Peyer's patch (tissue), 4 donors: Measurements from ENCODE around the gene TBX3. TPM values are rescaled to one million over a fixed set of nuclear protein-coding genes. Genes with fewer than 3 reads are reported as not detected.

Experiments used
- DNase-seq, 3 donors: peaks; one replicate each; pipeline ENCODE4 v3.0.0-alpha.2; 2017 to 2019
- H3K27ac ChIP-seq, 4 donors: fragments of 200-600 bp; sonication (generic); one replicate each; pipeline ENCODE4 v1.5.1; 2016 to 2019
- H3K27me3 ChIP-seq, 2 donors: fragments of 200-600 bp; sonication (generic); one replicate each; pipeline ENCODE4 v1.5.1; 2019
- H3K36me3 ChIP-seq, 3 donors: fragments of 200-600 bp; sonication (generic); one replicate each; pipeline ENCODE4 v1.5.1; 2016 to 2019
- H3K4me1 ChIP-seq, 4 donors: fragments of 200-600 bp; sonication (generic); one replicate each; pipeline ENCODE4 v1.5.1; 2016 to 2019
- H3K4me3 ChIP-seq, 4 donors: fragments of 200-600 bp; sonication (generic); 1 replicate in 3 of 4; 2 replicates in 1 of 4; pipeline ENCODE4 v1.5.1; 2016 to 2019; ENCODE audit warnings: mild to moderate bottlenecking in 1 of 4
- H3K9me3 ChIP-seq, 4 donors: fragments of 200-600 bp; sonication (generic); one replicate each; pipeline ENCODE4 v1.5.1; 2016 to 2019; ENCODE audit warnings: mild to moderate bottlenecking in 1 of 4
- POLR2A ChIP-seq, 2 donors: fragments of 450-650 bp; IDR thresholded peaks; one replicate each; pipeline ENCODE4 v1.5.1; 2017; ENCODE audit warnings: antibody characterized with exemption in 2 of 2, mild to moderate bottlenecking in 2 of 2, moderate library complexity in 2 of 2
- total RNA-seq, 4 donors: library from RNA; depleted of rRNA; stranded (reverse); fragments of >200 nt; gene quantifications; one replicate each; pipeline ENCODE4 v1.1.0, GENCODE V29; 2016
- TF ChIP-seq, protein P1 (sequence below), 6 experiments: fragments of 450-650 bp in 4 of 6; fragments of 200-600 bp in 2 of 6; sonication (generic) in 1 of 6; IDR thresholded peaks; one replicate each; pipeline ENCODE4 v1.5.1; 2017 to 2019; ENCODE audit warnings: antibody characterized with exemption in 6 of 6, mild to moderate bottlenecking in 3 of 6, moderate library complexity in 1 of 6

The TBX3 gene
- total RNA-seq, 4 donors from 2014 or later, result 50.3 to 90.0 (median 80.2) TPM

DNA sequence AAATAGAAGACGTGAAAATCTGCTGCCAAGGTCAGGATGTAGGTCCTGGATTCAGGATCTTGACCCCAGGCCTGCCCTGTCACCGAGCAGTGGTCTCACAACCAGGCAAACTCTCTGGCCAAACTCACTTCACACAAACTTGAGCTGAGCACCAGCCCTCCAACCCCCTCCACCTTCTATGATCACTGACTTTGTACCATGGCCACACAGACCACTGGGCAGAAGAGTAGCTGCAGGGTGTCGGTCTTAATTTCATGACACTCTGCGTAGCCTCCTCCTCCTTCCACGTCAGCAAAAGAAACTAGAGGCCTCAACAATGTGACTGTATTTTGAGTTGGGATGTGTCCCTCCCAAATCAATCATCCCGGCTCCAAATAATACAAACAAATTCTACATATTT is 7.2 kb upstream of the TBX3 start:
- H3K36me3 ChIP-seq, result no peaks in the 10 kb centered on the region
- no peak overlapping the region for H3K27ac ChIP-seq
- no peak overlapping the region for H3K4me3 ChIP-seq
- peaks cover 0 to 12% (median 0%) of the 10 kb centered on the region in 4 donors for H3K4me1 ChIP-seq
- no peak for TF ChIP-seq POLR2A (IDR thresholded peaks at IDR 0.05)
- TF ChIP-seq, protein P1, sequence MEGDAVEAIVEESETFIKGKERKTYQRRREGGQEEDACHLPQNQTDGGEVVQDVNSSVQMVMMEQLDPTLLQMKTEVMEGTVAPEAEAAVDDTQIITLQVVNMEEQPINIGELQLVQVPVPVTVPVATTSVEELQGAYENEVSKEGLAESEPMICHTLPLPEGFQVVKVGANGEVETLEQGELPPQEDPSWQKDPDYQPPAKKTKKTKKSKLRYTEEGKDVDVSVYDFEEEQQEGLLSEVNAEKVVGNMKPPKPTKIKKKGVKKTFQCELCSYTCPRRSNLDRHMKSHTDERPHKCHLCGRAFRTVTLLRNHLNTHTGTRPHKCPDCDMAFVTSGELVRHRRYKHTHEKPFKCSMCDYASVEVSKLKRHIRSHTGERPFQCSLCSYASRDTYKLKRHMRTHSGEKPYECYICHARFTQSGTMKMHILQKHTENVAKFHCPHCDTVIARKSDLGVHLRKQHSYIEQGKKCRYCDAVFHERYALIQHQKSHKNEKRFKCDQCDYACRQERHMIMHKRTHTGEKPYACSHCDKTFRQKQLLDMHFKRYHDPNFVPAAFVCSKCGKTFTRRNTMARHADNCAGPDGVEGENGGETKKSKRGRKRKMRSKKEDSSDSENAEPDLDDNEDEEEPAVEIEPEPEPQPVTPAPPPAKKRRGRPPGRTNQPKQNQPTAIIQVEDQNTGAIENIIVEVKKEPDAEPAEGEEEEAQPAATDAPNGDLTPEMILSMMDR (IDR thresholded peaks at IDR 0.05), result no peak
- H3K27me3 ChIP-seq, result peaks cover 0 to 6% of the 10 kb centered on the region in 2 donors
- H3K9me3 ChIP-seq, result no peaks in the 10 kb centered on the region
- no peak for DNase-seq

DNA sequence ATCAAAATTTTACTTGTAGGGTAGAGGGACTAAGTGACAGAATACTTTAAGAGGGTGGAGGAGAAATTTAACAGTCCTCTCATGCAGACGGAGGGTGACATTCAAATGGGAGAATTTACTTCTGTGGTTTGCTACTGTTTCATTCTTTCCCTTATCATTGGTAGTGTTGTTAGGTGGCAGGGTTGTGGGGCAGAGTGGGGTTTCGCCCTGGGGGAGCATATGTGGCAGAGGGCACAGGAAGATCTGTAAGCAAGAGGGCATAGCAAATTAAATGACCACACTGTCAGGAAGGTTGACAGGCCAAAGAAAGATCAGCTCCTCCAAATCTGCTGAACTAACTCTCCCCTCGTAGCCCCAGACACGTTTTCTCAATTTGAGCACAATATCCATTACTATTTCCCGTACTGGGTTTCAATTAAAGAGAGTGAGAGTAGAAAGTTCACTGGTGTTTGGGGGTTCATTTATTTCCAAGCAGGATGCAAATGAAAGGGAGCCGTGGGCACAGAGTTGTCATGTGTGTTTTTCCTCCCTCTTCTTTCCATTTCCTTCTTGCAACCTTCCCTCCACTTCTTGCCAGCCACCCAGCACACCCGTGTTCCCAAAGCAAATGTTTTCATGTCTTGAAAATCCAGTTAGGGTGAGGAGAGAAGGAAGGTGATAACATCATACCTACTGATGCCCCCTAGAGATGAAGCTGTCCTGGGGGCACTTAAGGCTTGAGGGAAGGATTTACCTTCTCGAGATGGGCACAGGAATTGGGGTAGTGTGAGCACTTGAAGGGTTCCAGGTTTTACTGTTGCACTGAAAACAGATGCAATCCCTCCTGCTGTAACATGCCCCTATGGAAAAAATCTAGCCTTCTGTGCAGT is 6.5 kb upstream of the TBX3 start:
- Histone ChIP-seq H3K27me3 (peaks cover 0 to 6% of the 10 kb centered on the region in 2 donors), H3K36me3 (no peaks in the 10 kb centered on the region), H3K4me3 (no peak overlapping the region), H3K9me3 (no peaks in the 10 kb centered on the region), H3K27ac (no peak overlapping the region), H3K4me1 (peaks cover 0 to 15% (median 0%) of the 10 kb centered on the region in 4 donors)
- no peak for DNase-seq
- TF ChIP-seq POLR2A (IDR thresholded peaks at IDR 0.05), result no peak
- TF ChIP-seq, protein P1 (IDR thresholded peaks at IDR 0.05), result no peak

DNA sequence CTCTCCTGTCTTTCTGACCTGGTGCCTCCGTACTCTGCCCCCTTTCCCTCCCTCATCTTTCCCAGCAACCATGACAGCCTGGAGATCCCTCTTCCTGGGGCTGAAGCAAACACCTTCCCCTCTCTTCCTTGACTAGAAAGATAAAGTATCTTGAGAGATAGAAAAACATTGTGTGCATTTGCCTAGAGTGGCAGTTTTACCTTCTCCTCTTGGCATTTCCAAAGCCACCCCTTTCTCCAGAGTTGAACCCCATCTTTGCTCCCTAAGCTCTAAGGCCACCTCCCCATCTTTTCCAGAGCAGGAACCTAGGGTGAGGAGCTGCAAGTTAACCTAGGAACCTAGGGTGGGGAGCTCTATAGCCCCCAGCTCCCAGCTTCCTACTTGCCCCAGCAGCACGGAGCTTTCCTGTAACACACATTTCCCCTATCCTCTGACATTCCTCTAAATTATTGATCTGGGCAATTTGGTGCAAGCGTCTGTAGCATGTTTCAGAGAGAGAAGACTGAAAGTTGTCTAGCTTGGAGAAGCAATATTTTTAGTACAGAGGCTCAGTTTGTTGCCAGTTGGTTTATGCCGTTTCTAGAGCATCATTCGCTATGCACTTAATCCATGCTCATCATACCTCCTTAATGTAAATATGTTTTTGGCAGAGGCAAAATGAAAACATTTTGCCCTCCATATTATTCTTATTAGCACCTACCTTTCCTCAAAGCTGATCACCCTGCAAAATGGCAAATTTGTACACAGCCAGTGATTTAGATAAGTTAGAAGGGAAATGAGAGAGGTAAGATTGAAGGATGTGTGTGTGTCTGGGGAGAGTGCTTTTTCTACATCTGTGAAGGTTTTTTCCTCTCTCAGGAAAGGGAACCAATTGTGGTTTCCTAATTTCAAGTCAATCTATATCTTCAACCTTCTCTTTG is 5.4 kb upstream of the TBX3 start:
- H3K27me3 ChIP-seq, result peaks cover 0 to 6% of the 10 kb centered on the region in 2 donors
- H3K36me3 ChIP-seq, result no peaks in the 10 kb centered on the region
- no peak overlapping the region for H3K4me3 ChIP-seq
- no peaks in the 10 kb centered on the region for H3K9me3 ChIP-seq
- TF ChIP-seq, protein P1 (IDR thresholded peaks at IDR 0.05), result no peak
- TF ChIP-seq POLR2A (IDR thresholded peaks at IDR 0.05), result no peak
- H3K4me1 ChIP-seq, result peaks cover 0 to 22% (median 1%) of the 10 kb centered on the region in 4 donors
- H3K27ac ChIP-seq, result no peak overlapping the region
- DNase-seq, result no peak

DNA sequence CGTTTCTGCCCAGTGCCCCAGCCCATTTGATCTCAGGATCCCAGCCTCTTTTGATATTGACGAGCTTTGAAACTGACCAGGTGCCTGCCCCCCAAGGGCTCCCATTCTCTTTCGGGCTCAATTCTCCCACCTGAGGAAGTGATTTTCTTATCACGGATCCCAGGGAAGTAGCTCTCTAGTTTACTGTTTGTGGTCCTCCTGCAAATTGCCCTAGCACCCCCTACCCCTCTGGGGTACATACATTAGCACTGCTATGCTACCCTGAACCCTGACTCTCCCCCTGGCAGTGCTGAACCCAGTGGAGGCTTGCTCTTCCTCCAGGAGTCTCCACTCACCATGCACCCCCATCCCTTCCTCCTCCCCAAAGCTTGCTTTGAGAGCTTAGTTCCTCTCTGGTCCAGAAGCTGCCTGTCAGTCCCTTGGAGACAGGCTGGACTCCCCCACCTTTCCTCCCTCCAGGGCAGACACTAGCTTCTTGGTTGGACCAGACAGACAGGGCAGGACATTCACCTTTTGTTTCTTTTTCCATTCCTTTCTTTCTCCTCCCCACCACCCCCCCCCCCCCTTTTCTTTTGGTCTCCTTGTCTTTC is 4.4 kb upstream of the TBX3 start:
- Histone ChIP-seq H3K27me3 (peaks cover 0 to 6% of the 10 kb centered on the region in 2 donors), H3K4me1 (peaks cover 0 to 22% (median 1%) of the 10 kb centered on the region in 4 donors), H3K36me3 (no peaks in the 10 kb centered on the region), H3K9me3 (no peaks in the 10 kb centered on the region), H3K4me3 (no peak overlapping the region), H3K27ac (no peak overlapping the region)
- no peak for TF ChIP-seq POLR2A (IDR thresholded peaks at IDR 0.05)
- TF ChIP-seq, protein P1 (IDR thresholded peaks at IDR 0.05), result no peak
- no peak for DNase-seq

DNA sequence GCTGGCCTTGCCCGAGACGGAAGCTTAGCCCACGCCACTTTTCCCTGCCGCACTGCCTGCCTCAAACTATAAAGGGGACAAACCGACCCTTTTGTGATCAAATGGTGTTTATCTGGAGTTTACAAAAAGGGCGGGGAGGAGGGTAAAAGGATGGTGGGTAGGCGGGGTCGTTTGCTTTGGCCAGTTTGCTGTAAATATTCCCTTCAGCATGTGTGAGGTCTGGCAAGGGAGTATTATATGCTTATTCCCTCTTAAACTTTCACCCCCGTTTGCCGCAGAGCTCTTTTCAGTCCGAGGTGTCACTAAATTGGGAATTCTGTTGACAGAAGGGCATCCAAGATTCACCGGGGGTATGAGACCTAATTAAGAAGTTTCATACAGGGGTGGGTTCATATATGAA is 3.8 kb upstream of the TBX3 start:
- no peak overlapping the region for H3K27ac ChIP-seq
- peaks cover 0 to 18% (median 1%) of the 10 kb centered on the region in 4 donors for H3K4me1 ChIP-seq
- H3K4me3 ChIP-seq, result no peak overlapping the region
- H3K9me3 ChIP-seq, result peaks cover 0 to 3% (median 0%) of the 10 kb centered on the region in 4 donors
- TF ChIP-seq, protein P1 (IDR thresholded peaks at IDR 0.05), result no peak
- no peak for DNase-seq
- no peaks in the 10 kb centered on the region for H3K36me3 ChIP-seq
- peaks cover 0 to 6% of the 10 kb centered on the region in 2 donors for H3K27me3 ChIP-seq
